A549 treated with AZD2906 at 1 μM for 4 hours (cell line): ENCODE results near the gene KCNH5. TPM values are rescaled to one million over a fixed set of nuclear protein-coding genes. Genes with fewer than 3 reads are reported as not detected.

ENCODE experiments used
- total RNA-seq: library from RNA; stranded (reverse); fragments of 200-300 nt; extraction: Qiagen RNA extraction; gene quantifications from 5 replicates; pipeline ENCODE4 v1.2.3, GENCODE V29; 2022

The KCNH5 gene
- 0.07 TPM in 1 of 5 replicates, not detected in the others for total RNA-seq

GRCh38 chr14:63045234-63045611 lies at the start of gene KCNH5:
KCNH5 (minus strand) TSS chr14:63045458; CDS start chr14:63045186, 272 bp downstream.

Other genes with a start within 250 kb of the KCNH5 start
- gene RHOJ, start 159.0 kb upstream of the KCNH5 start, total RNA-seq: not detected in 5 replicates